ENCODE data around the gene OR2AP1. TPM values are rescaled to one million over a fixed set of nuclear protein-coding genes. Genes with fewer than 3 reads are reported as not detected.

OR2AP1 gene
- total and polyA plus RNA-seq, 2 donors (not counting 1 experiment from before 2014, with no cell fraction given), result 0.17 TPM; not detected in 1

DNA sequence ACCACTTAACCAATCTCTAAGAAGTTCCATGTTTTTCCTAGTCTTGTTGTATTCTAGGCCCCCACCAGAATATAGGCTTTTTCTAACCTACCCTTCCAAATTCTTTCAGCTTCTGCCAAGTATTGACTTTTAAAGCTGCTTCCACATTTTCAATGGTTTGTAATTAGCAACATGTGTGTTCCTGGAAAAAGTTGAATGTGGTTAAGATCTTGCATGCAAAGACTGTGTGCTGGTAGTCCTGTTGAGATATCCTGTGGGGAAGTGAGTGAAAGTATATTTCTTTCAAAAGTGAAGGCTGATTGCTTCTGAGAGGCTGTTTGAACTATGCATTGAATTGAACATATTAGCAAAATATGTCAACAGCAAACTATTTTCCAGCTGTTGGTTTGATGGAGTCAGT, 23.5 kb upstream of the OR2AP1 start:
- Mint-ChIP-seq H3K9me3 (ENCODE audit: insufficient read depth) (peaks cover 4% of the 10 kb centered on the region), H3K4me3 (no peak overlapping the region), H3K4me1 (no peaks in the 10 kb centered on the region), H3K27ac (no peak overlapping the region), H3K27me3 (peaks cover 21% of the 10 kb centered on the region)
- Histone ChIP-seq H3K79me2 (ENCODE audit: control insufficient read depth, insufficient read depth, low read length) (no peaks in the 10 kb centered on the region), H3K9me3 (ENCODE audit: control extremely low read depth in 1 of 3, control insufficient read depth in 2 of 3, insufficient read depth in 1 of 3, low read length in 2 of 3) (peaks cover 0 to 7% (median 1%) of the 10 kb centered on the region in 3 donors), H3K4me3 (ENCODE audit: control extremely low read depth in 1 of 5, extremely low read depth in 1 of 5, insufficient read depth in 1 of 5, low read depth in 2 of 5, low read length in 4 of 5) (no peak overlapping the region), H3K27me3 (replicated peaks in 1 of 4; ENCODE audit: control extremely low read depth in 1 of 4, control insufficient read depth in 3 of 4, insufficient read depth in 4 of 4, low read length in 3 of 4) (peaks cover 0 to 11% (median 2%) of the 10 kb centered on the region in 4 experiments), H3K9ac (ENCODE audit: low read length) (no peak overlapping the region), H3K27ac (ENCODE audit: low read length in 2 of 2) (no peak overlapping the region), H3K36me3 (replicated peaks in 1 of 2; ENCODE audit: control extremely low read depth in 1 of 2, control insufficient read depth in 1 of 2, extremely low read depth in 1 of 2, insufficient read depth in 2 of 2, low read length in 1 of 2) (no peaks in the 10 kb centered on the region), H4K20me1 (ENCODE audit: control insufficient read depth, insufficient read depth, low read length, poor library complexity, severe bottlenecking) (no peaks in the 10 kb centered on the region), H3K4me2 (replicated peaks; ENCODE audit: low read depth, low read length, poor library complexity, severe bottlenecking) (no peak overlapping the region), H2AFZ (ENCODE audit: insufficient read depth, low read depth, low read length, poor library complexity, severe bottlenecking) (no peak overlapping the region), H3K4me1 (ENCODE audit: control insufficient read depth in 2 of 2, insufficient read depth in 2 of 2, low read length in 2 of 2) (no peaks in the 10 kb centered on the region)
- TF ChIP-seq, protein P1, sequence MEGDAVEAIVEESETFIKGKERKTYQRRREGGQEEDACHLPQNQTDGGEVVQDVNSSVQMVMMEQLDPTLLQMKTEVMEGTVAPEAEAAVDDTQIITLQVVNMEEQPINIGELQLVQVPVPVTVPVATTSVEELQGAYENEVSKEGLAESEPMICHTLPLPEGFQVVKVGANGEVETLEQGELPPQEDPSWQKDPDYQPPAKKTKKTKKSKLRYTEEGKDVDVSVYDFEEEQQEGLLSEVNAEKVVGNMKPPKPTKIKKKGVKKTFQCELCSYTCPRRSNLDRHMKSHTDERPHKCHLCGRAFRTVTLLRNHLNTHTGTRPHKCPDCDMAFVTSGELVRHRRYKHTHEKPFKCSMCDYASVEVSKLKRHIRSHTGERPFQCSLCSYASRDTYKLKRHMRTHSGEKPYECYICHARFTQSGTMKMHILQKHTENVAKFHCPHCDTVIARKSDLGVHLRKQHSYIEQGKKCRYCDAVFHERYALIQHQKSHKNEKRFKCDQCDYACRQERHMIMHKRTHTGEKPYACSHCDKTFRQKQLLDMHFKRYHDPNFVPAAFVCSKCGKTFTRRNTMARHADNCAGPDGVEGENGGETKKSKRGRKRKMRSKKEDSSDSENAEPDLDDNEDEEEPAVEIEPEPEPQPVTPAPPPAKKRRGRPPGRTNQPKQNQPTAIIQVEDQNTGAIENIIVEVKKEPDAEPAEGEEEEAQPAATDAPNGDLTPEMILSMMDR (IDR thresholded peaks at IDR 0.05), result no peak
- TF ChIP-seq EZH2 (IDR thresholded peaks at IDR 0.05; ENCODE audit: borderline replicate concordance, insufficient read depth, low read depth, low read length, poor library complexity, severe bottlenecking), result no peak
- intact Hi-C loops (cut with micrococcal nuclease), result no loop called here
- DNase-seq (no peak), ATAC-seq (ENCODE audit: low read depth) (no peak)
- CTCF ChIA-PET, result no interaction called here
- POLR2A ChIA-PET, result no interaction called here

- peaks cover 4% of the 10 kb centered on the region for H3K9me3 Mint-ChIP-seq (ENCODE audit: insufficient read depth)
- no peak within 1 kb of the TSS for H3K27ac Mint-ChIP-seq
- Histone ChIP-seq H3K9me3 (ENCODE audit: control extremely low read depth in 1 of 3, control insufficient read depth in 2 of 3, insufficient read depth in 1 of 3, low read length in 2 of 3) (peaks cover 0 to 7% (median 1%) of the 10 kb centered on the region in 3 donors), H3K4me3 (ENCODE audit: control extremely low read depth in 1 of 5, extremely low read depth in 1 of 5, insufficient read depth in 1 of 5, low read depth in 2 of 5, low read length in 4 of 5) (no peak within 1 kb of the TSS), H3K36me3 (replicated peaks in 1 of 2; ENCODE audit: control extremely low read depth in 1 of 2, control insufficient read depth in 1 of 2, extremely low read depth in 1 of 2, insufficient read depth in 2 of 2, low read length in 1 of 2) (no peaks in the 10 kb centered on the region), H3K27ac (ENCODE audit: low read length in 2 of 2) (no peak within 1 kb of the TSS), H2AFZ (ENCODE audit: insufficient read depth, low read depth, low read length, poor library complexity, severe bottlenecking) (no peak within 1 kb of the TSS), H3K9ac (ENCODE audit: low read length) (no peak within 1 kb of the TSS), H3K4me1 (ENCODE audit: control insufficient read depth in 2 of 2, insufficient read depth in 2 of 2, low read length in 2 of 2) (no peaks in the 10 kb centered on the region), H3K27me3 (replicated peaks in 1 of 4; ENCODE audit: control extremely low read depth in 1 of 4, control insufficient read depth in 3 of 4, insufficient read depth in 4 of 4, low read length in 3 of 4) (peaks cover 0 to 11% (median 2%) of the 10 kb centered on the region in 4 experiments), H3K4me2 (replicated peaks; ENCODE audit: low read depth, low read length, poor library complexity, severe bottlenecking) (no peak within 1 kb of the TSS), H3K79me2 (ENCODE audit: control insufficient read depth, insufficient read depth, low read length) (no peaks in the 10 kb centered on the region), H4K20me1 (ENCODE audit: control insufficient read depth, insufficient read depth, low read length, poor library complexity, severe bottlenecking) (no peaks in the 10 kb centered on the region)
- H3K27me3 Mint-ChIP-seq, result peaks cover 22% of the 10 kb centered on the region
- ChIA-PET POLR2A (no interaction called here), CTCF (no interaction called here)
- no peaks in the 10 kb centered on the region for H3K4me1 Mint-ChIP-seq
- 61% methylated on average over 2 of the region's 2 CpGs for WGBS (ENCODE audit: insufficient coverage)
- DNase-seq, result no peak
- intact Hi-C loops (cut with micrococcal nuclease), result no loop called here
- H3K4me3 Mint-ChIP-seq, result no peak within 1 kb of the TSS
- no peak for TF ChIP-seq EZH2 (IDR thresholded peaks at IDR 0.05; ENCODE audit: borderline replicate concordance, insufficient read depth, low read depth, low read length, poor library complexity, severe bottlenecking)
- TF ChIP-seq, protein P1 (IDR thresholded peaks at IDR 0.05), result no peak
- no peak for ATAC-seq (ENCODE audit: low read depth)
Measured at GRCh38 chr12:55549302-55549701, 23.0 kb upstream of the OR2AP1 start, which contains the start of gene OR6C4. TSS of gene OR6C4 (plus strand) at chr12:55549602. CDS start at chr12:55551227, 1,625 bp downstream.
